ENCODE measurements around the gene AOC2.
"Not testable (repeated sequence)": the region's sequence is repeated elsewhere in the genome, so short reads cannot be mapped to it uniquely, and the experiment has no call there.

Gene AOC2

DNA sequence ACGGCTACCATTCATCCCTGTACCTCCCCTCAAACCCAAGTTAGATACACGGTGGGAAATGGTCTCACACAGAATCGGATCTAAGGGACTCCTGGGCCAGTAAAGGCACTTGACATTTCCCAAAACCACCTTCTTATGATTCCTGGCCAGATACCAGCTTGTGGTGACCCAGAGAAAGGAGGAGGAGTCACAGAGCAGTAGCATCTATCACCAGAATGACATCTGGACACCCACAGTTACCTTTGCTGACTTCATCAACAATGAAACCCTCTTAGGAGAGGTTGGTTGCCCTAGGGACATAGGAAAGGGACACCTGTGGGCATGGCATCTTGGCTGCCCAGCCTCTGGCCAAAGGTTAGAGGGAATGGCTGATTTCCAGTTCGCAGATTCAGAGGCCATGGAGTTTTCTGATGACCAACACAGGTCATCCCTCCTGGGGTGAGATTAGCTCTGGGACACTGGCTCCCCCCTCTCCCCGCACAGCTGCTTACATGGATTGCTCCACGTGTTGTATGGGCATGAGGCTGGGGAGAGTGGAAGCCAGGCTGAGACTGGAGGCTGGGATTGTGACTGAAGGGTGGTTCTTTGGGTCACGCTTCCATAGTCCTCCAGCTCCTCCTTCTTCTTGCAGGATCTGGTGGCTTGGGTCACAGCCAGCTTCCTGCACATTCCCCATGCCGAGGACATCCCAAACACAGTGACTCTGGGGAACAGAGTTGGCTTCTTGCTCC lies 5.2 kb downstream of the AOC2 start:
- Histone ChIP-seq H3K9me2 (replicated peaks; ENCODE audit: low read depth, low read length) (no peaks in the 10 kb centered on the region), H3K4me2 (ENCODE audit: low read depth, low read length, poor library complexity, severe bottlenecking) (no peak overlapping the region), H2AFZ (ENCODE audit: low read length) (no peak overlapping the region), H3K4me3 (ENCODE audit: low read length, poor library complexity, severe bottlenecking) (no peak overlapping the region), H3F3A (ENCODE audit: low read depth) (no peaks in the 10 kb centered on the region), H3K9me3 (ENCODE audit: insufficient read depth, low read depth, low read length) (no peaks in the 10 kb centered on the region), H3K79me2 (ENCODE audit: insufficient read depth, low read length) (no peaks in the 10 kb centered on the region), H3K9ac (ENCODE audit: low read depth, low read length, poor library complexity, severe bottlenecking) (no peak overlapping the region), H3K4me1 (ENCODE audit: insufficient read depth, low read length, poor library complexity, severe bottlenecking) (no peaks in the 10 kb centered on the region), H4K20me1 (ENCODE audit: insufficient read depth, low read length, poor library complexity, severe bottlenecking) (no peaks in the 10 kb centered on the region), H3K36me3 (ENCODE audit: insufficient read depth, low read length) (peaks cover 11% of the 10 kb centered on the region; the same call in 1 of the 2 replicates), H3K27me3 (ENCODE audit: insufficient read depth, low read length, poor library complexity, severe bottlenecking) (no peaks in the 10 kb centered on the region)
- TF ChIP-seq, protein P1, sequence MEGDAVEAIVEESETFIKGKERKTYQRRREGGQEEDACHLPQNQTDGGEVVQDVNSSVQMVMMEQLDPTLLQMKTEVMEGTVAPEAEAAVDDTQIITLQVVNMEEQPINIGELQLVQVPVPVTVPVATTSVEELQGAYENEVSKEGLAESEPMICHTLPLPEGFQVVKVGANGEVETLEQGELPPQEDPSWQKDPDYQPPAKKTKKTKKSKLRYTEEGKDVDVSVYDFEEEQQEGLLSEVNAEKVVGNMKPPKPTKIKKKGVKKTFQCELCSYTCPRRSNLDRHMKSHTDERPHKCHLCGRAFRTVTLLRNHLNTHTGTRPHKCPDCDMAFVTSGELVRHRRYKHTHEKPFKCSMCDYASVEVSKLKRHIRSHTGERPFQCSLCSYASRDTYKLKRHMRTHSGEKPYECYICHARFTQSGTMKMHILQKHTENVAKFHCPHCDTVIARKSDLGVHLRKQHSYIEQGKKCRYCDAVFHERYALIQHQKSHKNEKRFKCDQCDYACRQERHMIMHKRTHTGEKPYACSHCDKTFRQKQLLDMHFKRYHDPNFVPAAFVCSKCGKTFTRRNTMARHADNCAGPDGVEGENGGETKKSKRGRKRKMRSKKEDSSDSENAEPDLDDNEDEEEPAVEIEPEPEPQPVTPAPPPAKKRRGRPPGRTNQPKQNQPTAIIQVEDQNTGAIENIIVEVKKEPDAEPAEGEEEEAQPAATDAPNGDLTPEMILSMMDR (conservative IDR thresholded peaks at IDR 0.05; ENCODE audit: low read length): no peak
- TF ChIP-seq EZH2phosphoT487 (IDR thresholded peaks at IDR 0.05; ENCODE audit: borderline replicate concordance): no peak

DNA sequence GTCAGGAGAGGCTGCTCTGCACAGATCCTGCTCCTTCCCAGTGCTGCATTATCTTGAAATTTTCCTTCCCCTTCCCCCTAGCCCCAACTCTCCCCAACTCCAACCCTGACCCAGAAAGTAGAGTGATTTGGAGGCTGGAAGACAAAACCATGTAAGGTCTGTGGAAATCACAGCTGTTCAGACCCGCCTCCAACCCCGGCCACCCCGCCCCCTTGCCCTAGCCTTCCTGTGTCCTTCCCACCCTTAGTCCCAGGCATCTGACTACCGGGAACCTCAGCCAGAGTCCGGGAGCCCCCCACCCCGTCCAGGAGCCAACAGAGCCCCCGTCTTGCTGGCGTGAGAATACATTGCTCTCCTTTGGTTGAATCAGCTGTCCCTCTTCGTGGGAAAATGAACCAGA lies 6.6 kb downstream of the AOC2 start, which contains the start of gene AOC3:
Gene AOC3, plus strand, starts transcription at position 246 of the 400 bp plus-strand sequence. Its CDS starts 145 bp downstream, at position 391.
- Histone ChIP-seq H3K9me2 (replicated peaks; ENCODE audit: low read depth, low read length) (no peaks in the 10 kb centered on the region), H3F3A (ENCODE audit: low read depth) (no peaks in the 10 kb centered on the region), H3K9me3 (ENCODE audit: insufficient read depth, low read depth, low read length) (no peaks in the 10 kb centered on the region), H4K20me1 (ENCODE audit: insufficient read depth, low read length, poor library complexity, severe bottlenecking) (no peaks in the 10 kb centered on the region), H3K4me1 (ENCODE audit: insufficient read depth, low read length, poor library complexity, severe bottlenecking) (no peaks in the 10 kb centered on the region), H3K27me3 (ENCODE audit: insufficient read depth, low read length, poor library complexity, severe bottlenecking) (no peaks in the 10 kb centered on the region), H3K4me2 (ENCODE audit: low read depth, low read length, poor library complexity, severe bottlenecking) (no peak within 1 kb of the TSS), H3K4me3 (ENCODE audit: low read length, poor library complexity, severe bottlenecking) (no peak within 1 kb of the TSS), H3K79me2 (ENCODE audit: insufficient read depth, low read length) (no peaks in the 10 kb centered on the region), H3K9ac (ENCODE audit: low read depth, low read length, poor library complexity, severe bottlenecking) (no peak within 1 kb of the TSS), H3K36me3 (ENCODE audit: insufficient read depth, low read length) (no peaks in the 10 kb centered on the region), H2AFZ (ENCODE audit: low read length) (no peak within 1 kb of the TSS)
- TF ChIP-seq, protein P1 (conservative IDR thresholded peaks at IDR 0.05; ENCODE audit: low read length): no peak
- TF ChIP-seq EZH2phosphoT487 (IDR thresholded peaks at IDR 0.05; ENCODE audit: borderline replicate concordance): no peak

DNA sequence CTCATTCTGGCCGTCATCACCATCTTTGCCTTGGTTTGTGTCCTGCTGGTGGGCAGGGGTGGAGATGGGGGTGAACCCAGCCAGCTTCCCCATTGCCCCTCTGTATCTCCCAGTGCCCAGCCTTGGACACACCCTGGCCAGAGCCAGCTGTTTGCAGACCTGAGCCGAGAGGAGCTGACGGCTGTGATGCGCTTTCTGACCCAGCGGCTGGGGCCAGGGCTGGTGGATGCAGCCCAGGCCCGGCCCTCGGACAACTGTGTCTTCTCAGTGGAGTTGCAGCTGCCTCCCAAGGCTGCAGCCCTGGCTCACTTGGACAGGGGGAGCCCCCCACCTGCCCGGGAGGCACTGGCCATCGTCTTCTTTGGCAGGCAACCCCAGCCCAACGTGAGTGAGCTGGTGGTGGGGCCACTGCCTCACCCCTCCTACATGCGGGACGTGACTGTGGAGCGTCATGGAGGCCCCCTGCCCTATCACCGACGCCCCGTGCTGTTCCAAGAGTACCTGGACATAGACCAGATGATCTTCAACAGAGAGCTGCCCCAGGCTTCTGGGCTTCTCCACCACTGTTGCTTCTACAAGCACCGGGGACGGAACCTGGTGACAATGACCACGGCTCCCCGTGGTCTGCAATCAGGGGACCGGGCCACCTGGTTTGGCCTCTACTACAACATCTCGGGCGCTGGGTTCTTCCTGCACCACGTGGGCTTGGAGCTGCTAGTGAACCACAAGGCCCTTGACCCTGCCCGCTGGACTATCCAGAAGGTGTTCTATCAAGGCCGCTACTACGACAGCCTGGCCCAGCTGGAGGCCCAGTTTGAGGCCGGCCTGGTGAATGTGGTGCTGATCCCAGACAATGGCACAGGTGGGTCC lies 7.2 kb downstream of the AOC2 start:
- H2AFZ ChIP-seq (ENCODE audit: low read length); H3K27me3 ChIP-seq (ENCODE audit: insufficient read depth, low read length, poor library complexity, severe bottlenecking); H3K9me2 ChIP-seq (replicated peaks; ENCODE audit: low read depth, low read length); H3F3A ChIP-seq (ENCODE audit: low read depth); H3K9ac ChIP-seq (ENCODE audit: low read depth, low read length, poor library complexity, severe bottlenecking); H3K36me3 ChIP-seq (ENCODE audit: insufficient read depth, low read length); H3K4me1 ChIP-seq (ENCODE audit: insufficient read depth, low read length, poor library complexity, severe bottlenecking); H3K4me2 ChIP-seq (ENCODE audit: low read depth, low read length, poor library complexity, severe bottlenecking); H4K20me1 ChIP-seq (ENCODE audit: insufficient read depth, low read length, poor library complexity, severe bottlenecking); H3K4me3 ChIP-seq (ENCODE audit: low read length, poor library complexity, severe bottlenecking); H3K9me3 ChIP-seq (ENCODE audit: insufficient read depth, low read depth, low read length); H3K79me2 ChIP-seq (ENCODE audit: insufficient read depth, low read length): not testable (repeated sequence)
